H1 (cell line): ENCODE results near the gene KLHDC7A. TPM values are rescaled to one million over a fixed set of nuclear protein-coding genes. Genes with fewer than 3 reads are reported as not detected.

Source experiments
- ATF2 ChIP-seq: IDR thresholded peaks from 2 replicates; pipeline ENCODE4 v1.6.1; 2012; ENCODE audit warnings: low read length, inconsistent platforms
- RBBP5 ChIP-seq: IDR thresholded peaks from 2 replicates; pipeline ENCODE4 v1.7.1; 2012; ENCODE audit warnings: low read depth, mild to moderate bottlenecking, inconsistent platforms, low read length, moderate library complexity, borderline replicate concordance
- SP4 ChIP-seq: IDR thresholded peaks from 2 replicates; pipeline ENCODE4 v1.6.1; 2012; ENCODE audit warnings: low read length, inconsistent platforms
- polyA plus RNA-seq, 7 experiments: library from polyadenylated mRNA; depleted of rRNA in 3 of 7; stranded (reverse) in 5 of 7; unstranded in 2 of 7; fragments of >200 nt in 5 of 7; fragments of 200-250 nt in 2 of 7; gene quantifications; 1 replicate in 5 of 7; 2 replicates in 1 of 7; 4 replicates in 1 of 7; pipeline versions ENCODE4 v1.2.1 to v1.2.3, GENCODE V29; 2011 to 2013; ENCODE audit warnings: missing spikeins in 2 of 7, mixed read lengths in 2 of 7
- total RNA-seq: library from RNA; stranded (reverse); fragmentation: NEBNext Ultra II Directional; extraction: Animal tissue kit (Norgen Biotek cat#: 25700); gene quantifications from 2 replicates; pipeline ENCODE4 v1.2.1, GENCODE V29; 2021
- TF ChIP-seq, protein P1 (sequence below): fragments of 300-600 bp; sonication (generic); IDR thresholded peaks from 2 replicates; pipeline ENCODE4 v1.7.1; 2012; ENCODE audit warnings: low read length, moderate library complexity, mild to moderate bottlenecking, inconsistent platforms; ENCODE audit not compliant: insufficient replicate concordance
- TF ChIP-seq, protein P2 (sequence below): IDR thresholded peaks from 2 replicates; pipeline ENCODE4 v1.6.1; 2011; ENCODE audit warnings: low read depth, mild to moderate bottlenecking, low read length; ENCODE audit not compliant: insufficient read depth
- TF ChIP-seq, protein P3 (sequence below): IDR thresholded peaks from 2 replicates; pipeline ENCODE4 v1.6.1; 2012; ENCODE audit warnings: inconsistent platforms

KLHDC7A gene
- total and polyA plus RNA-seq, 2 of the 8 experiments (the other 6 are each of a cell fraction or from before 2014, with no cell fraction given): 3.9 to 18.9 TPM

DNA sequence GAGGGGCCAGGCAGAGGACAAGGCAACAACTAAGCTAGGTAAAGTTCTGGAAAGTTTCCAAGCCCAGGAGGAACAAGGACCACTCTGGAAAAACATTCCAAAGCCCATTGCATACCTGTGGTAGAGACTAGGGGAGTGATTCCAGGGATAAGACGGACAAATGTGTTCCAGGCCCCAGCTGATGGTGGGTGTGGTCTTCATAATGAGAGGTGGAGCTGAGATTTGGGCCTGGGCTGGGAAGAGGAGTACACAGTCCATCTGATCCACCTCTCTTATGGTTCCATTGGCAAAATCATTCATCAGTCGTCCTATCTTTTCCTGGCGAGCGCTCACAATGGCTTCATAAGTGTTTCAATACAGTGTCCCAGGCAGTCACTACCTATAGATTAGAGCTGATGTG is 4.5 kb downstream of the KLHDC7A start (continued):
- TF ChIP-seq, protein P1, sequence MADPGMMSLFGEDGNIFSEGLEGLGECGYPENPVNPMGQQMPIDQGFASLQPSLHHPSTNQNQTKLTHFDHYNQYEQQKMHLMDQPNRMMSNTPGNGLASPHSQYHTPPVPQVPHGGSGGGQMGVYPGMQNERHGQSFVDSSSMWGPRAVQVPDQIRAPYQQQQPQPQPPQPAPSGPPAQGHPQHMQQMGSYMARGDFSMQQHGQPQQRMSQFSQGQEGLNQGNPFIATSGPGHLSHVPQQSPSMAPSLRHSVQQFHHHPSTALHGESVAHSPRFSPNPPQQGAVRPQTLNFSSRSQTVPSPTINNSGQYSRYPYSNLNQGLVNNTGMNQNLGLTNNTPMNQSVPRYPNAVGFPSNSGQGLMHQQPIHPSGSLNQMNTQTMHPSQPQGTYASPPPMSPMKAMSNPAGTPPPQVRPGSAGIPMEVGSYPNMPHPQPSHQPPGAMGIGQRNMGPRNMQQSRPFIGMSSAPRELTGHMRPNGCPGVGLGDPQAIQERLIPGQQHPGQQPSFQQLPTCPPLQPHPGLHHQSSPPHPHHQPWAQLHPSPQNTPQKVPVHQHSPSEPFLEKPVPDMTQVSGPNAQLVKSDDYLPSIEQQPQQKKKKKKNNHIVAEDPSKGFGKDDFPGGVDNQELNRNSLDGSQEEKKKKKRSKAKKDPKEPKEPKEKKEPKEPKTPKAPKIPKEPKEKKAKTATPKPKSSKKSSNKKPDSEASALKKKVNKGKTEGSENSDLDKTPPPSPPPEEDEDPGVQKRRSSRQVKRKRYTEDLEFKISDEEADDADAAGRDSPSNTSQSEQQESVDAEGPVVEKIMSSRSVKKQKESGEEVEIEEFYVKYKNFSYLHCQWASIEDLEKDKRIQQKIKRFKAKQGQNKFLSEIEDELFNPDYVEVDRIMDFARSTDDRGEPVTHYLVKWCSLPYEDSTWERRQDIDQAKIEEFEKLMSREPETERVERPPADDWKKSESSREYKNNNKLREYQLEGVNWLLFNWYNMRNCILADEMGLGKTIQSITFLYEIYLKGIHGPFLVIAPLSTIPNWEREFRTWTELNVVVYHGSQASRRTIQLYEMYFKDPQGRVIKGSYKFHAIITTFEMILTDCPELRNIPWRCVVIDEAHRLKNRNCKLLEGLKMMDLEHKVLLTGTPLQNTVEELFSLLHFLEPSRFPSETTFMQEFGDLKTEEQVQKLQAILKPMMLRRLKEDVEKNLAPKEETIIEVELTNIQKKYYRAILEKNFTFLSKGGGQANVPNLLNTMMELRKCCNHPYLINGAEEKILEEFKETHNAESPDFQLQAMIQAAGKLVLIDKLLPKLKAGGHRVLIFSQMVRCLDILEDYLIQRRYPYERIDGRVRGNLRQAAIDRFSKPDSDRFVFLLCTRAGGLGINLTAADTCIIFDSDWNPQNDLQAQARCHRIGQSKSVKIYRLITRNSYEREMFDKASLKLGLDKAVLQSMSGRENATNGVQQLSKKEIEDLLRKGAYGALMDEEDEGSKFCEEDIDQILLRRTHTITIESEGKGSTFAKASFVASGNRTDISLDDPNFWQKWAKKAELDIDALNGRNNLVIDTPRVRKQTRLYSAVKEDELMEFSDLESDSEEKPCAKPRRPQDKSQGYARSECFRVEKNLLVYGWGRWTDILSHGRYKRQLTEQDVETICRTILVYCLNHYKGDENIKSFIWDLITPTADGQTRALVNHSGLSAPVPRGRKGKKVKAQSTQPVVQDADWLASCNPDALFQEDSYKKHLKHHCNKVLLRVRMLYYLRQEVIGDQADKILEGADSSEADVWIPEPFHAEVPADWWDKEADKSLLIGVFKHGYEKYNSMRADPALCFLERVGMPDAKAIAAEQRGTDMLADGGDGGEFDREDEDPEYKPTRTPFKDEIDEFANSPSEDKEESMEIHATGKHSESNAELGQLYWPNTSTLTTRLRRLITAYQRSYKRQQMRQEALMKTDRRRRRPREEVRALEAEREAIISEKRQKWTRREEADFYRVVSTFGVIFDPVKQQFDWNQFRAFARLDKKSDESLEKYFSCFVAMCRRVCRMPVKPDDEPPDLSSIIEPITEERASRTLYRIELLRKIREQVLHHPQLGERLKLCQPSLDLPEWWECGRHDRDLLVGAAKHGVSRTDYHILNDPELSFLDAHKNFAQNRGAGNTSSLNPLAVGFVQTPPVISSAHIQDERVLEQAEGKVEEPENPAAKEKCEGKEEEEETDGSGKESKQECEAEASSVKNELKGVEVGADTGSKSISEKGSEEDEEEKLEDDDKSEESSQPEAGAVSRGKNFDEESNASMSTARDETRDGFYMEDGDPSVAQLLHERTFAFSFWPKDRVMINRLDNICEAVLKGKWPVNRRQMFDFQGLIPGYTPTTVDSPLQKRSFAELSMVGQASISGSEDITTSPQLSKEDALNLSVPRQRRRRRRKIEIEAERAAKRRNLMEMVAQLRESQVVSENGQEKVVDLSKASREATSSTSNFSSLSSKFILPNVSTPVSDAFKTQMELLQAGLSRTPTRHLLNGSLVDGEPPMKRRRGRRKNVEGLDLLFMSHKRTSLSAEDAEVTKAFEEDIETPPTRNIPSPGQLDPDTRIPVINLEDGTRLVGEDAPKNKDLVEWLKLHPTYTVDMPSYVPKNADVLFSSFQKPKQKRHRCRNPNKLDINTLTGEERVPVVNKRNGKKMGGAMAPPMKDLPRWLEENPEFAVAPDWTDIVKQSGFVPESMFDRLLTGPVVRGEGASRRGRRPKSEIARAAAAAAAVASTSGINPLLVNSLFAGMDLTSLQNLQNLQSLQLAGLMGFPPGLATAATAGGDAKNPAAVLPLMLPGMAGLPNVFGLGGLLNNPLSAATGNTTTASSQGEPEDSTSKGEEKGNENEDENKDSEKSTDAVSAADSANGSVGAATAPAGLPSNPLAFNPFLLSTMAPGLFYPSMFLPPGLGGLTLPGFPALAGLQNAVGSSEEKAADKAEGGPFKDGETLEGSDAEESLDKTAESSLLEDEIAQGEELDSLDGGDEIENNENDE: no peak
- TF ChIP-seq, protein P2, sequence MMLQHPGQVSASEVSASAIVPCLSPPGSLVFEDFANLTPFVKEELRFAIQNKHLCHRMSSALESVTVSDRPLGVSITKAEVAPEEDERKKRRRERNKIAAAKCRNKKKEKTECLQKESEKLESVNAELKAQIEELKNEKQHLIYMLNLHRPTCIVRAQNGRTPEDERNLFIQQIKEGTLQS: no peak
- TF ChIP-seq RBBP5: no peak
- TF ChIP-seq, protein P3, sequence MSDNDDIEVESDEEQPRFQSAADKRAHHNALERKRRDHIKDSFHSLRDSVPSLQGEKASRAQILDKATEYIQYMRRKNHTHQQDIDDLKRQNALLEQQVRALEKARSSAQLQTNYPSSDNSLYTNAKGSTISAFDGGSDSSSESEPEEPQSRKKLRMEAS: no peak
- no peak for TF ChIP-seq ATF2
- no peak for TF ChIP-seq SP4
